AG08395 (cell line): ENCODE measurements around the gene COMMD2.

Experiments used
- DNase-seq: peaks from one replicate; pipeline ENCODE4 v3.0.0; 2012; ENCODE audit warnings: mixed read lengths, low spot score

The COMMD2 gene

GRCh38 chr3:149752051-149752787 lies at the start of gene COMMD2:
TSS of gene COMMD2 (minus strand) at chr3:149752489. CDS start at chr3:149752444, 45 bp downstream.
- peak; percentile 87 for DNase-seq

GRCh38 chr3:149801639-149802038 lies 49.4 kb upstream of the COMMD2 start:
- DNase-seq, result no peak

DNA sequence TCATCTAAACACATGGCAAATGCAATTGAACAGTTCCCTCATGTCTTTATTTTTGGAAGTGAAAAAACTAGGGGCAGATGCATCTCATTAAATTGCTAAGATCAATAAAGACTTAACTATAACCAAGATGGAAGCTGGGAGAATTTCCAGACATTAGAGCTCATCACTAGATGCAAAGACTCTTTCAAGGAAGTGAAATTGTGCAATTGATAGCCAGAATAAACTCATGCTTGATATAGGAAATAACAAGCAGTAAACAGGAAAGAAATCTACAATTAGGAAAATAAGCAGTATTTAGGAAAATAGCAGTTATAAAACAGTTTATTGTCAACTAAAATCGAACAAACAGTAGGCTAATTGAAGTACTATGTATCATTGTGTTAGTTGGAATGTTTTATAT lies 48.9 kb upstream of the COMMD2 start:
- no peak for DNase-seq

- DNase-seq, result no peak
Observed at GRCh38 chr3:149800693-149801092, 48.4 kb upstream of the COMMD2 start.

- no peak for DNase-seq
Observed at GRCh38 chr3:149796026-149796425, 43.7 kb upstream of the COMMD2 start.

DNA sequence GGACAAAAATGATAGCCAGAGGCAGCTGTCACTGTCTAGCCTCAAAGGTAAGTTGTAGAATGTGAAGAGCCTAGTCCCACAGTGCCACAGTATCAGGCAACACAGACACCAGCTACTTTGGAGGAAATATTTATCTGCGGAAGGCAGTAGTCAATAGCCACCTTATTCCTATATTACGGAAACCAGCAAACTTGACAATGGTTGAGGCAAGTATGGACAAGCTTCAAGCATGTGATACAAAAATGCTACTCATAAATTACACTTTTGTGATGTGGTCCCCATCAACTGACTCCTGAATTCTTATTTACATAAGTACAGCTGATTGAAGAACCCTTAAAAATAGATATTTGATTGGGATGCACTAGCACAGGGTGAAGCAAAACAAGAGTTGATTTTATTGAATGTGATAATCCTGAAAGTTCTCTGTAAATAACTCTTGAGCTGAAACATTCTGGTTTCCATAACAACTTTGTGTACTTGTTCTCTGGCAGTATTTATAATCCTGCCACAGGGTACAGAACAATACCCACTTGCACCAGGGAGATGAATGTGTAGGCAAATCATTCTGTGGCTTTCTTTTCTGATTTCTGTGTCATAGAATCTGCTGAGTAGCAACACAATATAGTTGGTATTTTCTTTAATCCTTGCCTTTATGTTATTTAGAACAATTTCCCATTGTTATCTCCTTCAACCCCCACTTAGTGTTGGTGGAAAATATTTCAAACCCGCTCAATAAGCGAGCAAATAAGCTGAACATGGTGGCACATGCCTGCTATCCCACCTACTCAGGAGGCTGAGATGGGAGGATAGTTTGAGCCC lies 40.4 kb upstream of the COMMD2 start, which contains the start of gene ANKUB1:
TSS of gene ANKUB1 (minus strand) at position 103 of the 819 bp plus-strand sequence. CDS start 188 bp downstream, outside the sequence.
- no peak for DNase-seq

GRCh38 chr3:149790698-149791097 lies 38.4 kb upstream of the COMMD2 start:
- no peak for DNase-seq

- peak; percentile 57 for DNase-seq
Observed at GRCh38 chr3:149790268-149790667, 38.0 kb upstream of the COMMD2 start.

GRCh38 chr3:149784064-149784704 lies 31.9 kb upstream of the COMMD2 start:
- peak; percentile 34 for DNase-seq

DNA sequence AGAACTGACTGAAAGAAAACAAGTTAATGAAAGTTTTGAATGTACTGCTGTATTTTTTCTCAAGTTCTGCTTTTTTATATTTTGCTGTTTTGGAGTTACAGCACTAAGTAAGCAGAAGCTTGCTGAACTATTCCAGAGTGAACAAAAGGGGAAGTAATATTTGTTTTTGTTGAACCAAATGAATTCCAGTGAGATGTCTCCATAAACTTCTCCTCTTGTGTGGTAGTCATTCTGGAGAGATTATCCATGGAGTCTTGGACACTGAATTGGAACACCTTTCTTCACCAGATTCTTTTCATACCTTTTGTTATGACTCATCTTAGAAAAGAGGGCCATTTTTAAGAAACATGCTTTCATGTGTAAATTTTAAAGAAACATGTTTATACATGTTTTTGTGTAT lies 31.3 kb upstream of the COMMD2 start:
- DNase-seq, result peak; percentile 71

DNA sequence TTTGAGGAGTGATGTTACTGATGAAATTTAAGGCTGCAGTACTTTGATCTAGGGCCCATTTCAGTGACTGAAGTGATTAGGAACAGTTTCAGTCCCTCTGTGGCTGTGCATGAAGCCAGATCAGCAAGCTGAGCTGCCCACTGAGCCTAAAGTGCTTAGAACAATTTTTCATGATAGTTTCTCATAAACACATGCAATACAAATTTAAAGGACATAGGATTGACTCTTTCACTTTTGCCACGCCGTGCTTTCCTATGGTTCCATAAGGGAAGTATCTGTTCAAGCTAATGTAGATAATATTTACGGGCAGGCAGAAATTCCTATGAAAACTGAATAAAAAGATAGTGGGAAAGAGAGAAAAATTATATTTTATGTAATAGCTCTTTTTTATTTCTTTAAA lies 29.5 kb upstream of the COMMD2 start:
- no peak for DNase-seq

DNA sequence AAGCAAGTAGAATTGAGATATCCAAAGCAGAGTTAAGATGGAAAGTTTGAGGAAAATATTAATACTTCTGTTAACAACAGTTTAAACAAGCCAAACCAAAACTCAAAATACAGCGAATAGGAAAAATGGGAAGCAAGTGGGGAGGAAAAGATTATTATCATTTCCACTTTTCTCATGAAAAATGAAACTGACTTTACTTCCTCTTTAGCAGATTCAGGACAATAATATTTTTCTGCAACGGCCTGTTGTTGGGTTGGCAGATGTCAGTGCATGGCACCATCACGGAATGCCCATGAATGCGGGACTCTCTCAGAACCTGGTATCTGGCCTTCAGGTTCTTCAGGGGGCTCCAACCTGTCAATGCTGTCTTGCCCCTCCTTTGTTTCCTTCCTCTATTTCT lies 28.9 kb upstream of the COMMD2 start:
- no peak for DNase-seq

DNA sequence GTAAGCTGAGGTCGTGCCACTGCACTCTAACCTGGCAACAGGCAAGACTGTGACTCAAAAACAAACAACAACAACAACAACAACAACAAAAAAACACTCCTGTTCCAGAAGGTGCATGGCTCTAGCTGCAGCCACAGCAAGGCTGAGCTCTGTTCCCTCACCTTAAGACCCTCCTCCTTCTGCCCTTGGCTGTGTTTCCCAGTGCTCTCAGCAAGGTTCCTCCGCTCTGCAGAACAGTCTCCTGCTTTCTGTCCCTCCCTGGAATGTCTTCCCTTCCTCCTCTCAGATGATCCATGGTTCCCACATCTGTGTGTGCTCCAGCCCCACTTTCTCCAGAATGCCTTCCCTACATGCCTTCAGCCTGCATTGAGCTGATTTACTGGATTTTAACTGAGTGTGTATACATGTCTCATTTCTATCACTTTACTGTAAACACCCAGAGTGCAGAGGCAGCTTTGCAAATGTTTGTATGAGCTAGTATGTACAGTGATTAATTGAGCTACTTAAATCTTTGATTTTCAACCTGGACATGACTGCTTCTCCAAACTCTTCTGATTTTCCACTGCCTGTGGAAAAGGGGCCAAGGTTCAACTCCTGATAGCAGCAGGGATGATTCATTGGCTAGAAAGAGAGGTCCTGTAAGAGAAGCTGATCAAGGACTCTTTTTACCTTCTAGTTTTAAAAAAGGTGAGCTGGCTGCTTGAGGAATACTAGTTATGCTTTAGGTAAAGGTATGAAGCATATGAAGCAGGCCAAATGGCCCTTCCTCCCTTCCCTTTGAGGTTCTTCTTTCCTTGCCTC lies 25.3 kb upstream of the COMMD2 start:
- DNase-seq, result no peak

DNA sequence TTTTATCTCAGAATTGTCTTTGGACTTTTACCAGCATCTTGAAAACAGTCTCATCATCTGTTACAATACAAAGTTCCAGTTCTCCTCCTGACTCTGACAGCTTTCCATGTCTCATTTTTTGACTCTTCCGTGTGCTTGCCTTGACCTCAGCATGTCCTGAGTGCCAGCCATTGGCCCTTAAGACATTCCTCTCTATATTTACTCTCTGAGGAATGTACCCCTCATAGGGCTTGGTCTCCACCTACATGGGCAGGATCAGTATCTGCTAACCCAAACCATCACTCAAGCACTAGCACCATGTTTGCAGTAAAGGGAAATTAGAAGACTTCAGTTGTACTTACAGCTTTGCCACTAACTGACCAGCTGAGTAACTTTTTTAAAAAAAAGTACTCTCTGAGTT lies 23.9 kb upstream of the COMMD2 start:
- DNase-seq, result no peak

DNA sequence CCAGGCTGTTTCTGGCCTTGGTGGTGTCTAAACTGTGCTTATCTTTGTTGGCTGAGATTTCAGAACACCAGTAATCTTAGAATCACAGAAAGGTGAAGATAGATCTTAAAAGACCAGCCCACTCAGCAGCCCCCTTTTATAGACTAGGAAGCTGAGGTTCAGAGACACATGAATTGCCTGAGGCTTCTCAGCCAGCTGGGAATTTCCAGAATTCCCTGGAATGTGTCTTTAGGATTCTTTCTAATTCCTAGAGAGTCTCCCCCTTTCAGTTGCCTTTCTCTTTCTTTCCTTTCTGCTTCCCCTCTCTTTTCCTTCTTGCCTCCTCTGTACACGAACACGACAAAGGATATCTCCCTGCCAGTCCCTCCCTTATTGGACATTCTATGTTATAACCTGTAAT lies 20.6 kb upstream of the COMMD2 start:
- DNase-seq, result no peak

GRCh38 chr3:149771652-149772271 lies 19.5 kb upstream of the COMMD2 start:
- peak; percentile 63 for DNase-seq

GRCh38 chr3:149770246-149770645 lies 18.0 kb upstream of the COMMD2 start:
- no peak for DNase-seq

DNA sequence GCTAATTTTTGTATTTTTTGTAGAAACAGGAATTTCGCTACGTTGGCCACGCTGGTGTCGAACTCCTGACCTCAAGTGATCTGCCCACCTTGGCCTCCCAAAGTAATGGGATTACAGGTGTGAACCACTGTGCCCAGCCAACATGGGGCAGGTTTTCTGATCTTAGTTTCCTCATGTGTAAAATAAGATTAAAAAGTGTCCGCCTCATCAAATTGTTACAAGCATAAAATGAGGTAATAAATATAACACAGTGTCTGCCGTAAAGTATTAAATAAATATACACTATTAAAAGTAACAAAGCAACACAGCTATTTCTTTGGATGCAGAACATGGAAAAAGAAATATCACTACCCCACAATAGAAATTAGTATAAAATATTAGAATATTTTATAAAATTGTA lies 16.4 kb upstream of the COMMD2 start:
- DNase-seq, result no peak

GRCh38 chr3:149767720-149768119 lies 15.4 kb upstream of the COMMD2 start:
- no peak for DNase-seq

DNA sequence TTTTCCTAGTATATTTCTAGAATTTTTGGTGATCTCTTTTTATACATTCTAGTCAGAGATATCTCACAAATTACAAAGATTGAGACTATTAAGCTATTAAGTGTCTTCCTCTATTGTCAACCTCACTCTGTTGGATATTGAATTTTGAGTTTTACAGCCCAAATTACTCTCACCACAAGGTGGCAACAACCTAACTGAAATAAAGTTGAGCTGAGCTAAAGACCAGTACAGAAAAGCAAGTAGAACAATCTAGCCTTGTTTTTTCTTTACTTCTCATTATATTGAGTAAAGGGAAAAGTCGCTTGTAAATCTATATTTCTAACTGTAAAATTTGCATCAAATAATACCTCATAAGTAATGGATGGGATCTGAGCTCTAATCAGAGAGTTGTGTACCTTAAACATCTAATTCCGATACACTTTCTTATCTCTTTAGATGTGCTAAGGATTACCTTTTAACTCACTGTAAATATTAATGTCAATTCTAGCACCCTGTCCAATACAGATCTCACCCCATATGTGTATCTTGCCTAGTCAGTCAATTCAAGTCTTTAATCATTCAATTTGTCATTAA lies 13.6 kb upstream of the COMMD2 start:
- DNase-seq, result peak; percentile 36

GRCh38 chr3:149764302-149764701 lies 12.0 kb upstream of the COMMD2 start:
- no peak for DNase-seq
